ENCODE measurements around the gene HOXA10.

HOXA10 gene

GRCh38 chr7:27204851-27205322, 30.8 kb upstream of the HOXA10 start:
- no peak for TF ChIP-seq CTCF (IDR thresholded peaks at IDR 0.05; ENCODE audit: control extremely low read depth, extremely low read depth, low read depth, missing control alignments)
- no peak for DNase-seq (ENCODE audit: extremely low spot score)
- ChIA-PET CTCF (interaction anchor here (1.9 kb wide), 1 partner anchor 9 kb away, joined by 5 read pairs; no protein-coding TSS in a partner anchor), POLR2A (no interaction called here)

GRCh38 chr7:27203964-27204594, 30.0 kb upstream of the HOXA10 start:
- ChIA-PET CTCF (interaction anchor here (1.0 to 1.9 kb wide), 2 partner anchors 9 to 34 kb away, joined by 3 to 5 read pairs; no protein-coding TSS in a partner anchor), POLR2A (no interaction called here)
- TF ChIP-seq CTCF (IDR thresholded peaks at IDR 0.05; ENCODE audit: control extremely low read depth, extremely low read depth, low read depth, missing control alignments): no peak

GRCh38 chr7:27203365-27203953, 29.3 kb upstream of the HOXA10 start:
- ChIA-PET POLR2A (no interaction called here), CTCF (interaction anchor here (1.0 to 1.9 kb wide), 2 partner anchors 8 to 35 kb away, joined by 3 to 5 read pairs; no protein-coding TSS in a partner anchor)
- no peak for DNase-seq (ENCODE audit: extremely low spot score)
- TF ChIP-seq CTCF (IDR thresholded peaks at IDR 0.05; ENCODE audit: control extremely low read depth, extremely low read depth, low read depth, missing control alignments): no peak

More at GRCh38 chr7:27203964-27204594, 30.0 kb upstream of the HOXA10 start:
- no peak for DNase-seq (ENCODE audit: extremely low spot score)

GRCh38 chr7:27202862-27203134, 28.7 kb upstream of the HOXA10 start:
- ChIA-PET CTCF (interaction anchor here (0.8 to 1.3 kb wide), 2 partner anchors 41 to 402 kb away, joined by 3 read pairs; no protein-coding TSS in a partner anchor), POLR2A (no interaction called here)
- DNase-seq (ENCODE audit: extremely low spot score): no peak
- TF ChIP-seq CTCF (IDR thresholded peaks at IDR 0.05; ENCODE audit: control extremely low read depth, extremely low read depth, low read depth, missing control alignments): no peak

- CTCF ChIA-PET: interaction anchor here (0.8 to 1.3 kb wide), 2 partner anchors 40 to 403 kb away, joined by 3 read pairs; no protein-coding TSS in a partner anchor
- TF ChIP-seq CTCF (IDR thresholded peaks at IDR 0.05; ENCODE audit: control extremely low read depth, extremely low read depth, low read depth, missing control alignments): no peak
- DNase-seq (ENCODE audit: extremely low spot score): no peak
- POLR2A ChIA-PET: no interaction called here
Measured at GRCh38 chr7:27202018-27202861, 28.1 kb upstream of the HOXA10 start.

GRCh38 chr7:27201580-27202017, 27.5 kb upstream of the HOXA10 start:
- ChIA-PET POLR2A (no interaction called here), CTCF (interaction anchor here (1.3 kb wide), 1 partner anchor 403 kb away, joined by 3 read pairs; no protein-coding TSS in a partner anchor)
- no peak for DNase-seq (ENCODE audit: extremely low spot score)
- no peak for TF ChIP-seq CTCF (IDR thresholded peaks at IDR 0.05; ENCODE audit: control extremely low read depth, extremely low read depth, low read depth, missing control alignments)

All from GM10248 (cell line).